Measurements from ENCODE around the gene AGBL1. TPM values are rescaled to one million over a fixed set of nuclear protein-coding genes. Genes with fewer than 3 reads are reported as not detected.

AGBL1 gene
- not detected for total RNA-seq
- long read RNA-seq, result 0 reads

DNA sequence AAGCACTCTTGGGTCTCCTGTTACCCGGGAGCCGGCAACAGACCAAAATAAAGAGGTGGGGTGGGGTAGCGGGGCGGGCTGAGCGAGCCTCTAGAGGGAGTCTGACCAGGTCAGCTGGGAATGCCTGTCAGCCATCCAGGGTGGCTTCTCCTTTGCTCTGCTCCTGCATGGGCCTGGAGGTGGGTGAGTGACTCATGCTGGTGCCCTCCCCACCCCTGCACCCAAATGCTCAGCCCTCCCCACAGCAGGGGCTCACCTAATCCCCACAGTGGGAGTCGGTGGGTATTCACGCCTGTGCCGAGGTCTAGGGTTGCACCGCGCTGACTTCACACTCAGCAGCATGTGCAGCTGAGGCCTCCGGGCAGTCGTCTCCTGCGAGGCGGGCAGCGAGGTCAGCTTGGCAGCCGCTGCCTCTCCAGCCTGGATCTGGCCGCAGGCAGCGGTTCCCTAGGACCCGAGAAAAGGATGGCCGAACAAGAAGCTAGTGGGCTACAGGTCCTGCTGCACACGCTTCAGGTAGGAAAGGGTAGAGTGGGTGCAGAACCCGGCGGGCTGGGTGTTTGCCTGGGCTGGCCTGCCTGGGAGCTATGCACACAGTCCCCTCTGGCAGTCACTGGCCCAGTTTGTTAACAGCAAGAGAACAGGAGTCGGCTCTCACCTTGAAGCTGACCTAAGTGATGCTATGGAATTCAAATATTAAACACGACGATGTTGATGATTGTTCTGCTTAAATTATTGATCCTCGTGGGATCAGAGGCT, at the start of gene AGBL1:
Gene AGBL1, plus strand, starts transcription at position 364 of the 759 bp plus-strand sequence.
- peaks cover 77% of the 10 kb centered on the region for H3K27me3 ChIP-seq (ENCODE audit: low read depth)
- no peak within 1 kb of the TSS for H3K27ac ChIP-seq (replicated peaks)
- H3K36me3 ChIP-seq, result no peaks in the 10 kb centered on the region
- H3K4me1 ChIP-seq, result no peaks in the 10 kb centered on the region
- no peak for DNase-seq
- no peak for TF ChIP-seq CTCF (IDR thresholded peaks at IDR 0.05; ENCODE audit: borderline replicate concordance)
- no peak within 1 kb of the TSS for H3K4me3 ChIP-seq
- intact Hi-C loops (cut with micrococcal nuclease), result no loop called here
- H3K9me3 ChIP-seq (replicated peaks), result no peaks in the 10 kb centered on the region

GRCh38 chr15:86034904-86035303, 44.8 kb upstream of the AGBL1 start:
- TF ChIP-seq CTCF (IDR thresholded peaks at IDR 0.05; ENCODE audit: borderline replicate concordance), result no peak
- no peak overlapping the region for H3K27ac ChIP-seq (replicated peaks)
- no peaks in the 10 kb centered on the region for H3K9me3 ChIP-seq (replicated peaks)
- peaks cover 25% of the 10 kb centered on the region for H3K27me3 ChIP-seq (ENCODE audit: low read depth)
- H3K4me3 ChIP-seq, result no peak overlapping the region
- H3K36me3 ChIP-seq, result no peaks in the 10 kb centered on the region
- intact Hi-C loops (cut with micrococcal nuclease), result no loop called here
- H3K4me1 ChIP-seq, result no peaks in the 10 kb centered on the region
- no peak for DNase-seq

- Histone ChIP-seq H3K27me3 (ENCODE audit: low read depth) (peaks cover 34% of the 10 kb centered on the region), H3K27ac (replicated peaks) (no peak overlapping the region), H3K4me1 (no peaks in the 10 kb centered on the region), H3K9me3 (replicated peaks) (no peaks in the 10 kb centered on the region), H3K4me3 (no peak overlapping the region), H3K36me3 (no peaks in the 10 kb centered on the region)
- no peak for TF ChIP-seq CTCF (IDR thresholded peaks at IDR 0.05; ENCODE audit: borderline replicate concordance)
- intact Hi-C loops (cut with micrococcal nuclease), result no loop called here
- no peak for DNase-seq
Observed at GRCh38 chr15:86036243-86036642, 43.4 kb upstream of the AGBL1 start.

- peaks cover 43% of the 10 kb centered on the region for H3K27me3 ChIP-seq (ENCODE audit: low read depth)
- TF ChIP-seq CTCF (IDR thresholded peaks at IDR 0.05; ENCODE audit: borderline replicate concordance), result no peak
- no peaks in the 10 kb centered on the region for H3K4me1 ChIP-seq
- no peak for DNase-seq
- H3K27ac ChIP-seq (replicated peaks), result no peak overlapping the region
- H3K9me3 ChIP-seq (replicated peaks), result no peaks in the 10 kb centered on the region
- H3K4me3 ChIP-seq, result no peak overlapping the region
- no peaks in the 10 kb centered on the region for H3K36me3 ChIP-seq
- intact Hi-C loops (cut with micrococcal nuclease), result no loop called here
Observed at GRCh38 chr15:86038491-86038890, 41.2 kb upstream of the AGBL1 start.

GRCh38 chr15:86040356-86041033, 39.2 kb upstream of the AGBL1 start:
- intact Hi-C loops (cut with micrococcal nuclease), result no loop called here
- Histone ChIP-seq H3K36me3 (no peaks in the 10 kb centered on the region), H3K27me3 (ENCODE audit: low read depth) (peaks cover 44% of the 10 kb centered on the region), H3K27ac (replicated peaks) (no peak overlapping the region), H3K4me1 (no peaks in the 10 kb centered on the region), H3K4me3 (no peak overlapping the region), H3K9me3 (replicated peaks) (no peaks in the 10 kb centered on the region)
- no peak for DNase-seq
- no peak for TF ChIP-seq CTCF (IDR thresholded peaks at IDR 0.05; ENCODE audit: borderline replicate concordance)

Measured in left ventricle myocardium inferior (tissue), 1 donor.